ENCODE data around the gene METTL5. TPM values are rescaled to one million over a fixed set of nuclear protein-coding genes. Genes with fewer than 3 reads are reported as not detected.
A peak's percentile ranks its signal among the peaks of the same experiment; 100 is the strongest.
"Not testable (repeated sequence)": the region's sequence is repeated elsewhere in the genome, so short reads cannot be mapped to it uniquely, and the experiment has no call there.

Gene METTL5
- total RNA-seq, 1 donor from 2014 or later: 42.3 TPM

DNA sequence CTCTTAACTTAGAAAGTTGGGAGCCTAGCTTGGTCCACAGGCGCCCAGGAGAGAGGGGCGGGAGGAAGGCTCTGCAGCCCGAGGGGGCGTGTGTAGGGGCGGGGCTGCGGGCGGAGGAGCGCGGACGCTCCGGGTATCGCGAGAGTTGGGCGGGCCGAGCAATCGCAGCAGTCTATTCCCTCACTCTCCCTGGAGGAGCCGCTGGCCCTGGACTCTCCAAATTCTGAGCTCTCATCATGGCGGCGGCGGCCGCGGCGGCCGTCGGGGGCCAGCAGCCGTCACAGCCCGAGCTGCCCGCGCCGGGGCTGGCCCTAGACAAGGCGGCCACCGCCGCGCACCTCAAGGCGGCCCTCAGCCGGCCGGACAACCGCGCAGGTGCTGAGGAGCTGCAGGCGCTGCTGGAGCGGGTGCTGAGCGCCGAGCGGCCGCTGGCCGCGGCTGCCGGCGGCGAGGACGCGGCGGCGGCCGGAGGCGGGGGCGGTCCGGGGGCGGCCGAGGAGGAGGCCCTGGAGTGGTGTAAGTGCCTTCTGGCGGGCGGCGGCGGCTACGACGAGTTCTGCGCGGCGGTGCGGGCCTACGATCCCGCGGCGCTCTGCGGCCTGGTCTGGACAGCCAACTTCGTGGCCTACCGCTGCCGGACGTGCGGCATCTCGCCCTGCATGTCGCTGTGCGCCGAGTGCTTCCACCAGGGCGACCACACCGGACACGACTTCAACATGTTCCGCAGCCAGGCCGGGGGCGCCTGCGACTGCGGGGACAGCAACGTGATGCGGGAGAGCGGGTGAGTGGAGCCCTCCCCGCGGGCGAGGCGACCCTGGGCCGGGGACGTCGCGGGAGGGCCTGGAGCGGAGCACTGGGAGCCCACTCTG is 2.8 kb upstream of the METTL5 start, which contains the start of gene UBR3:
UBR3 (plus strand) TSS at position 183 of the 869 bp plus-strand sequence; CDS start at position 237, 54 bp downstream.
- Mint-ChIP-seq H3K27me3 (no peaks in the 10 kb centered on the region), H3K4me3 (ENCODE audit: low read depth) (peak within 1 kb of the TSS; percentile 94)
- no peak for TF ChIP-seq CTCF (IDR thresholded peaks at IDR 0.05; ENCODE audit: unreplicated experiment)

GRCh38 chr2:169823996-169824372 is 721 bp downstream of the METTL5 start:
- Mint-ChIP-seq H3K27me3 (no peaks in the 10 kb centered on the region), H3K4me3 (ENCODE audit: low read depth) (peak overlapping the region; percentile 76), H3K9me3 (ENCODE audit: low read depth) (no peaks in the 10 kb centered on the region), H3K27ac (peak overlapping the region; percentile 94), H3K36me3 (ENCODE audit: insufficient read depth) (peaks cover 4% of the 10 kb centered on the region), H3K4me1 (ENCODE audit: low read depth) (peaks cover 17% of the 10 kb centered on the region)
- TF ChIP-seq CTCF (IDR thresholded peaks at IDR 0.05; ENCODE audit: unreplicated experiment): no peak
- no peak for DNase-seq (ENCODE audit: low spot score, unreplicated experiment)

More for the DNA sequence above, 2.8 kb upstream of the METTL5 start, which contains the start of gene UBR3:
- Mint-ChIP-seq H3K4me1 (ENCODE audit: low read depth) (peaks cover 19% of the 10 kb centered on the region), H3K27ac (peak within 1 kb of the TSS; percentile 95), H3K36me3 (ENCODE audit: insufficient read depth) (peaks cover 4% of the 10 kb centered on the region), H3K9me3 (ENCODE audit: low read depth) (no peaks in the 10 kb centered on the region)
- peak; percentile 86 for DNase-seq (ENCODE audit: low spot score, unreplicated experiment)

- peak overlapping the region; percentile 58 for H3K4me3 Mint-ChIP-seq (ENCODE audit: low read depth)
- peaks cover 8% of the 10 kb centered on the region for H3K36me3 Mint-ChIP-seq (ENCODE audit: insufficient read depth)
- no peaks in the 10 kb centered on the region for H3K9me3 Mint-ChIP-seq (ENCODE audit: low read depth)
- H3K27ac Mint-ChIP-seq: peak overlapping the region; percentile 57
- TF ChIP-seq CTCF (IDR thresholded peaks at IDR 0.05; ENCODE audit: unreplicated experiment): no peak
- H3K4me1 Mint-ChIP-seq (ENCODE audit: low read depth): peaks cover 9% of the 10 kb centered on the region
- H3K27me3 Mint-ChIP-seq: no peaks in the 10 kb centered on the region
- DNase-seq (ENCODE audit: low spot score, unreplicated experiment): no peak
Measured at GRCh38 chr2:169822785-169823392, 1.8 kb downstream of the METTL5 start.

- no peak for TF ChIP-seq CTCF (IDR thresholded peaks at IDR 0.05; ENCODE audit: unreplicated experiment)
- peaks cover 9% of the 10 kb centered on the region for H3K4me1 Mint-ChIP-seq (ENCODE audit: low read depth)
- DNase-seq (ENCODE audit: low spot score, unreplicated experiment): no peak
- H3K27me3 Mint-ChIP-seq: no peaks in the 10 kb centered on the region
- H3K9me3 Mint-ChIP-seq (ENCODE audit: low read depth): peaks cover 2% of the 10 kb centered on the region
- H3K27ac Mint-ChIP-seq: no peak overlapping the region
- H3K4me3 Mint-ChIP-seq (ENCODE audit: low read depth): no peak overlapping the region
- H3K36me3 Mint-ChIP-seq (ENCODE audit: insufficient read depth): peaks cover 15% of the 10 kb centered on the region
Measured at GRCh38 chr2:169822036-169822435, 2.7 kb downstream of the METTL5 start.

- not testable (repeated sequence) for H3K4me1 Mint-ChIP-seq (ENCODE audit: low read depth); H3K27me3 Mint-ChIP-seq; H3K4me3 Mint-ChIP-seq (ENCODE audit: low read depth); H3K27ac Mint-ChIP-seq; DNase-seq (ENCODE audit: low spot score, unreplicated experiment); H3K9me3 Mint-ChIP-seq (ENCODE audit: low read depth)
- peaks cover 32% of the 10 kb centered on the region for H3K36me3 Mint-ChIP-seq (ENCODE audit: insufficient read depth)
Measured at GRCh38 chr2:169820101-169820500, 4.6 kb downstream of the METTL5 start.

Measured in progenitor cell of endocrine pancreas (in vitro differentiated cells).